NCI-H146 treated with DMSO at 0.1 percent for 48 hours (cell line): ENCODE results near the gene MYL7.

Source experiments
- DNase-seq: peaks from one replicate; lab custom pipeline; 2025; ENCODE audit not compliant: unreplicated experiment; lab: John Stamatoyannopoulos, UW

The MYL7 gene

GRCh38 chr7:44101966-44102845, 38.9 kb downstream of the MYL7 start:
- no peak for DNase-seq

GRCh38 chr7:44101303-44101965, 39.7 kb downstream of the MYL7 start:
- no peak for DNase-seq

- no peak for DNase-seq
These were observed 40.5 kb downstream of the MYL7 start for GRCh38 chr7:44100458-44101302.

GRCh38 chr7:44099669-44100068, 41.5 kb downstream of the MYL7 start:
- DNase-seq = no peak

GRCh38 chr7:44098092-44099068, 42.8 kb downstream of the MYL7 start:
- no peak for DNase-seq

GRCh38 chr7:44097064-44097932, 43.8 kb downstream of the MYL7 start:
- no peak for DNase-seq

- DNase-seq = no peak
These were observed 44.7 kb downstream of the MYL7 start for GRCh38 chr7:44096326-44096881.

GRCh38 chr7:44095781-44096180, 45.4 kb downstream of the MYL7 start:
- DNase-seq = no peak

GRCh38 chr7:44094883-44095592, 46.1 kb downstream of the MYL7 start:
- DNase-seq = no peak

GRCh38 chr7:44094365-44094764, 46.8 kb downstream of the MYL7 start:
- DNase-seq = no peak

- no peak for DNase-seq
These were observed 48.0 kb downstream of the MYL7 start for GRCh38 chr7:44093102-44093641.
